ENCODE data around the gene ABCC6. TPM values are rescaled to one million over a fixed set of nuclear protein-coding genes. Genes with fewer than 3 reads are reported as not detected.

The ABCC6 gene
- total and polyA plus RNA-seq, 8 donors: 12.4 to 44.0 (median 16.2) TPM

- H3K9me3 ChIP-seq: peaks cover 0 to 22% of the 10 kb centered on the region in 2 donors
- intact Hi-C loops (cut with DNase I): no loop called here
- DNase-seq: no peak
- TF ChIP-seq CTCF (IDR thresholded peaks at IDR 0.05): no peak
- no peak for ATAC-seq
- peaks cover 0 to 37% of the 10 kb centered on the region in 2 donors for H3K36me3 ChIP-seq
- no peak overlapping the region for H3K27ac ChIP-seq
- no peak overlapping the region for H3K4me3 ChIP-seq
- no peaks in the 10 kb centered on the region for H3K27me3 ChIP-seq
- no peaks in the 10 kb centered on the region for H3K4me1 ChIP-seq
Measured at GRCh38 chr16:16158741-16159374, 64.4 kb downstream of the ABCC6 start.

- DNase-seq: no peak
- H3K9me3 ChIP-seq: peaks cover 0 to 22% of the 10 kb centered on the region in 2 donors
- intact Hi-C loops (cut with DNase I): no loop called here
- no peak overlapping the region for H3K27ac ChIP-seq
- H3K27me3 ChIP-seq: no peaks in the 10 kb centered on the region
- no peaks in the 10 kb centered on the region for H3K4me1 ChIP-seq
- no peak overlapping the region for H3K4me3 ChIP-seq
- H3K36me3 ChIP-seq: peaks cover 0 to 31% of the 10 kb centered on the region in 2 donors
- no peak for ATAC-seq
- no peak for TF ChIP-seq CTCF (IDR thresholded peaks at IDR 0.05)
Measured at GRCh38 chr16:16158082-16158658, 65.1 kb downstream of the ABCC6 start.

- no peaks in the 10 kb centered on the region for H3K27me3 ChIP-seq
- DNase-seq (no peak), ATAC-seq (no peak)
- no peak for TF ChIP-seq CTCF (IDR thresholded peaks at IDR 0.05)
- intact Hi-C loops (cut with DNase I): no loop called here
- no peaks in the 10 kb centered on the region for H3K4me1 ChIP-seq
- H3K36me3 ChIP-seq: peaks cover 0 to 22% of the 10 kb centered on the region in 2 donors
- no peak overlapping the region for H3K4me3 ChIP-seq
- peaks cover 0 to 22% of the 10 kb centered on the region in 2 donors for H3K9me3 ChIP-seq
- H3K27ac ChIP-seq: no peak overlapping the region
Measured at GRCh38 chr16:16157166-16157565, 66.1 kb downstream of the ABCC6 start.

- intact Hi-C loops (cut with DNase I): no loop called here
- peaks cover 0 to 10% of the 10 kb centered on the region in 2 donors for H3K36me3 ChIP-seq
Measured at GRCh38 chr16:16155234-16155633, 68.1 kb downstream of the ABCC6 start.

More at GRCh38 chr16:16155234-16155633, 68.1 kb downstream of the ABCC6 start:
- Histone ChIP-seq H3K9me3 (peaks cover 0 to 22% of the 10 kb centered on the region in 2 donors), H3K4me1 (no peaks in the 10 kb centered on the region), H3K27ac (no peak overlapping the region), H3K27me3 (no peaks in the 10 kb centered on the region), H3K4me3 (no peak overlapping the region)
- ATAC-seq (no peak), DNase-seq (no peak)
- no peak for TF ChIP-seq CTCF (IDR thresholded peaks at IDR 0.05)

All from left lung (tissue), 10 donors.